NCI-H1694 (cell line): ENCODE results near the gene CIB2.

Experiments
- DNase-seq: peaks from one replicate; lab custom pipeline; 2025; lab: John Stamatoyannopoulos, UW

CIB2 gene

DNA sequence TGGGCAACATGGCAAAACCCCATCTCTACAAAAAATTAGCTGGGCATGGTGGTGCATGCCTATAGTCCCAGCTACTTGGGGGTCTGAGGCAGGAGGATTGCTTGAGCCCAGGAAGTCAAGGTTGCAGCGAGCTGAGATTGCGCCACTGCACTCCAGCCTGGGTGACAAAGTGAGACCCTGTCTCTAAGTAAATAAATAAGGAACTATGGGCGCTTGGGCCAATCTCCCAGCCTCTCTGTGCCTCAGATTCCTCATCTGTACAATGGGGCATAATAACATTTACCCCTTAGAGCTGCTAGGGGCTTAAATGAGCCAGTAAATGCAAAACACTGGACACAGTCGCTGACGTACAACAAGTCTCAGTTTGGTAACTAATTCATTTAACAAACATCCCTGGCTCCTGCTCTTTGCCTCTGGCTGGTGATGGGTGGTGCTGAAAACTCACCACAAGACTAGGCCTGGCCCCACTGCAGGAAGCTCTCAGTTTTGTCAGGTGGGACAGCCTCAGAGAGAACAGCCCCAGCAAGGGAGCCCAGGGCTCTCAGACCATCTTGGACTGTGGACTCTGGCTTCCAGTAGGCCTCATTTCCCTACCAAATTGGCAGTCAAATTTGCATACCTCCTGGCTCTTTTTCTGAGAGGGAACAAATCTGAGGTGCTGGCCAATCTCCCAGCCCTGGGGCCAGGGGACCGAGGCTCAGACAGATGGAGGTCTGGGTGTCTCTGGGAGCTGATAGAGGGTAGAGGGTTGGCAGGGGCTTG lies 47.4 kb downstream of the CIB2 start:
- DNase-seq = no peak

DNA sequence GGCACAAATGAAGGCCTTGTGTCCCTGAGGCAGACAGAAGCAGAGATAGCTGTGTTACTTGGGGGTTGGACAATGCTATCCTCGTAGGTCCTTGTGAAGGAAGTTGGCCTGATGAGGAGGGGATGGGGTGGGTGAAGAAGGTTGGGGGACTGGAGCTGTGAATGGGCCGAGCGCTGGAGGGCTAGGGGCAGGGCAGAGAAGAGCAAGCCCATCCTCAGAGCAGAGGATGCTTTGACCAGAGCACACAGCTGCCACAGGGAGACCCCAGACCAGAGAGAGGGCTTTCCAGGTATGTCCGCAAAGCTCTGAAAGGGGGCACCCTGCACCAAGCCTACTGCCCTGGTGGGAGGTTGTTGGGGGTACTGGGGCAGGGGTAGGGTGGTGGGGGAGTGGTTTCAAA lies 48.1 kb downstream of the CIB2 start:
- DNase-seq = no peak

DNA sequence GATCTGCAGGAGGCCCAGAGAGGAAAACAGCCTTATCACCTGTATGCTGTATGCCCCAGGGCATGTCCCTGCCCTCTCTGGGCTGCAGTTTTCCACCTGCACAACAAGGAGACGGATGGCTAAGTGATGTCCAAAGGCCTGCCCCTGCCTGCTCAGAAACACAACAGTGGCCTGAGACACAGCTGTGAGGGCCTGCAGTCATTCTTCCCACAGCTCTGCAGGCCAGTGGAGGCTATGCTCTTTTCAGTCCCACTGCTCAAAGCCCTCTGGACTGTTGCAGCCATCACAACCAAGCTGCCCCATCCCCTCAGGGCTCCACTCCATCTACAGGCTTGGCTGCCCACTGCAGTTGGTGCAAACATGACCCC lies 48.5 kb downstream of the CIB2 start:
- no peak for DNase-seq

DNA sequence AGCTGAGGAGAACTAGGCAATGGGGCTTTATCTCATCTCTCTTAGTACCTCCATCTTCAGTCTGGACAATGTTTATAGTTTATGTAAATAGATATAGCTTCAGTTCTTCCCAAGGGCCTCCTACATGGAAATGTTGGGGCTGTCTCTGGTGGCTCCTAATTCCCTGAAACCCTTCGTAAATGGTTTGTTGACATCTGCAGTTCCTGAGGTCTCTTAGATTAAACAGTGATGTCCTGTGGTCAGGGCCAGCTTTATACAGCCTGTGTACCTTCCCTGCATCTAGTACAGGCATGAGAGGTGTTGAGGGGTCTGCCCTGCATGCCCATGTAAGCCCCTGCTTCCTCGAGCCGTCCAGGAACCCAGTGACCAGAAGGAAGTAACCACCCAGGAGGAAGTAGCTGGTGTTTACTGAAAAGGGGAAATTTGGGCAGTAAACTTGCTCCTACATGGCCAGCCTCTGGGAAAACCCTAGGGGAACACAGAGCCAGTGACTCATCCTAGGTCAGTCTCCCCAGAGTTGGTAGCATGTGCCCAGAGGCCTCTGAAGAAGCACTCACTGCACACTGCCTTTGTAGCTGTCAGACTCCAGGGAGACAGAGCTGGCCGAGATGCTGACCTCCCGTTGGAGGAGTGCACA lies 49.0 kb downstream of the CIB2 start:
- no peak for DNase-seq

DNA sequence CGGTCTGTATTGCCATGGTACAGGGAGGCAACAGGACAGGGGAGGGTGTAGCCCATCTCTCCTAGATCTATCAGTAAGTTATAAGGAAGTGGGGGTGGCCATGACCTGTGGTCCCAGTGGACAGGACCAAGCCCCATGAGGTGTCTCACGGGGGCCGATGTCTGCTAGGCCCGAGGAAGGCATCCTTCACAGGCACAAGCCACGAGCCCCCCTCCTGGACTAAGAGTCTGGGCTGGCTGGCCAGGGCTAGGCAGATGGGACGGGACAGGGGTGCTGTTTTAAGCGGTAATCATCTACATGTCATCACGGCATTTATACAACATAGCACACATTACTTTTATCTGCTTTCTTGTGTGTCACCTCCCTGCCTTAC lies 51.2 kb downstream of the CIB2 start:
- DNase-seq = no peak

DNA sequence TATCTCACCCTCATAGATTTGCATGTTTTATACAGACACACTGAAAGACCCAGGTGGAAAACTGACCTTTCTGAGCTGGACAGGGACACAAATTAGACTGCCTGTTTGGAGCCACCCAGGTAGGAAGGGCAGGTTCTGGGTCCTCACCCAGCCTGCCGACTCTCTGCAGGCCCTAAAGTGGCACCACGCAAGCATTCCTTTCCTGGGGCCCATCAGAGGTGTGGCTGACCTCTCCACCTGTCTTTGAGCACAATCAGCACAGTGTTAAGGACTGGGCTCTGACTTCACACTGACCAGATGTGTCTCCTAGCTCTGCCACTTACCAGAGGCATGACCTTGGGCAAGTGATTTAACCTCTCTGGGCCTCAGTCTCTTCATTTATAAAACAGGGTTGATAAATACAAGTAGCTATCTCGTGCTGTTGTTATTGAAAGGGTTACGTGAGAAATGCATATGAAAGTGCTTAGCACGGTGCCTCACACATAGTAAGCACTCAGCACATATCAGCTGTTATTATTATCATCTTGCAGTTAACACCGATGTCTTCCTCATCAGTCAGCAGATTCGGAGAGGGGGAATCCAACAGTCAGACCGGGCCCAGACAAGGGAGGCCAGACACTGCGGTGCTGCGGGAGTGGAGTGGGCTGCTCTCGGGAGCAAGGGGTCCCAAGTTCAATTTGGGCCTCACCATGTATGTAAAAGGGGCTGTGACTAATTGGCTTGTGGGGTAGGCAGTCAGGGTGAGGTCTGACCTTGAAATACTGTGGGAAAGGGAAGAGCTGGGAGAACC lies 51.8 kb downstream of the CIB2 start:
- DNase-seq = no peak

DNA sequence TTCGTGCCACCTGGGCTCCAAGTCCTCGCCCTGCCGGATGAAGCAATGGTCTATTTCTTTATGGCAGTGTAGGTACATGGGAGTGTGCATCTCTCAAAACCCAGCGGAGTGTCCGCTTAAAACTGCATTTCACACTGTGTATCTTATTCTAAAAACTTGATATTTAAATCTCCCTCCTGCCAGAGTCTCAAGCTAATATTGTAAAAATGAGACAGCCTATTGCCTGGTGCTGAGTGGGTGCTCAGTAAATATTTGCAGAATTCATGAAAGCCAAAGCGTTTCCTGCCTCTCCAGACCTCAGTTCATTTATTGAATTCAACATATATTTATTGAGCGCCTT lies 53.4 kb downstream of the CIB2 start:
- no peak for DNase-seq

DNA sequence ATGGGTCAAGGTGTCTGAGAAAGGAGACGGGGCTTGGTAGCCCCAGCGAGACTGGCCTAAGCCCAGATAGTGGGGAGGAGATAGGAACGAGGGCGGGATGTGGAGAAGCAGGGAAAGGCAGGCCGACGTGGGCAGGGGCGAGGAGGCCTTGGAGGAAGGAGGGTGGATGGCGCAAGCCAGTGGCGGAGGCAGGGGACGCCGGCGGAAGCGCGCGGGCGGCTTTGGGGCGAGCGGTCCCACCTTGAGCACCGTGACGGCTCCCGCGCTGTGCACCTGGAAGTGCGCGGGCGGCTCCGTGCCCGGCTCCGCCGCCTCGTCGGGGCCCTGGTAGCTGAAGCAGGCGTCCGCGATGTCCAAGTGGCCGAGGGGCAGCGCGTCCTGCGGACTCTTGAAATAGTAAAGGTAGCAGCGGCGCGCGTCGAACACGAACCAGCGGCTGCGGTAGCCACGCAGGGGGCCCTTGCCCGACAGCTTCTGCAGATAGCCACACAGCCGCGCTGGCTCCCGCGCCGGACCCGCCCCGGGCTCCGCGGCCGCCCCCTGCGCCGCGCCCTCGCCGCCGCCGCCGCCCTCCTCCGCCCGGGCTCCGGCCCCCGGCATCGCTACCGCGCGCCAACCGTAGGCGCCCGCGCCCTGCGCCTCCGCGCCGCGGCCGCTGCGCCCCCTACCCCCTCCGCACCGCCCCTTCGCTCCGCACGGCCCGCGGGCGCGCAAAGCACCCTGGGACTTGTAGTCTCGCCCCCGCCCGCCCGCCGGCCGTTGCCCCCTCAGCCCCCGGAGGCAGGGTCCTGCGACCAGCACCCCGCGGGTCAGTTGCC lies 54.0 kb downstream of the CIB2 start, which contains the start of gene TBC1D2B:
Gene TBC1D2B (minus strand): TSS at position 659 of the 818 bp plus-strand sequence. CDS start 59 bp downstream, at position 600.
- no peak for DNase-seq

DNA sequence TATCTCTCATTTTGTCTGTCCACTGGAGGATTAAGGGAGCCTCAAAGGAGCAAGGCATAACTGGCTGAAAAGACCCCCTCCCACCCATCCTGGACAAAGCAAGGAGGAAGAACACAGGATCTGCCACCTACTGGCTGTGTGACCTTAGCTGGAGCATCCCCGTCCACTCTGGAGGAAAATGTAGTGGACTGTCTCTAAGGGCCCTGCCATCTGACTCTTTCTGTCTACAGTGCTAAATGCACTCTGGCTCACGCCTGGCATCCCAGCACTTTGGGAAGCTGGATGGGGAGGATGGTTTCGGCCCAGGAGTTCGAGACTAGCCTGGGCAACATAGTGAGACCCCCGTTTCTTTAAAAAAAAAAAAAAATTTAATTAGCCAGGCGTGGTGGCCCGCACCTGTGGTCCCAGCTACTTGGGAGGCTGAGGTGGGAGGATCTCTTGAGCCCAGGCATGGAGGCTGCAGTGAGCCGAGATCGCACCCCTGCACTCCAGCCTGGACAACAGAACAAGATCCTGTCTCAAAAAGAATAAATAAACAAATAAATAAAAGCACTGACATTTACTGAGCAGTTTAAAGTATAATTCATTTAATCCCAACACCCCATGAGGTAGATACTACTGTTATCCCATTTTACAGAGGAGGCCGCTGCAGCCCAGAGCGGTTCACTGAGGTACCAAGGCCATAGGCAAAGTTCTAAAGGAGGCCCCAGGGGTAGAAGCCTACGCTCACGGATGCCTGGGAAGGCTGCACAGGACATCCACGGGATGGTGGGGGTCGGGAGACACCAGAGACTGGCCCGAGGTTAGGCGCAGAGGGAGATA lies 54.8 kb downstream of the CIB2 start:
- no peak for DNase-seq

DNA sequence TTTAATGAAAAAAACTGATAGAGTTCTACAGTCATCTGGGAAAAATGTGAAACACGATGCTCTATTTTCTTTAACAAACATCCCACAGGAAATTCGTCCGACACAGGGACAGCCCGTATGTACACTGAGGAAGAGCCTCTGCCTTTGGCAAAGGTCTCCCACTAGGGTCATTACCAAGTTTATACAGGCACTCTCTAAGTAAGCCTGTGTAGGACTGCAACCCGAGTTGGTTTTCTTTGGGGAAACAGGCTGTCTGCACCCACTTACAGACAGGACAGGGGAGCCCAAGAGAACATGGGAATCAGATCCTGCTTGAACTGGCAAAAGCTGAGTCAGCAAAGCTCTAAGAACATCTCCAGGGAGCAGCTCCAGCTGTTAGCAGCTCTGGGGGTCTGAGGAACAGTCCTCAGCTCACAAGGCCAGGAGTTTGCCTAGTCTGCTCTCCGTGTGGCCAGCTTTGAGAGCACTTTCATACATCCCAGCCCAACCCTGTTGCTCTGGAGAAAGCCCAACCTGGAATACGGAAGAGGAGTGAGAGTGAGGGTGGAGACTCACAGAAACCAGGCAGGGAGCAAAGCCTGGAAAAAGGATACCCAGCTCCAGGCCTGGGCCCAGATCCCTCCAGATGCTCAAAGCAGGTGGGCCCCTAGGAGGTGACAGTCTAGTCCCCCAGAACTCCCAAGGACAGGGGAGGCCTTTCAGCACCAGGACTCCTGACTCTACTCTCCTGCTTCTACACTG lies 55.6 kb downstream of the CIB2 start:
- peak; percentile 23 for DNase-seq

DNA sequence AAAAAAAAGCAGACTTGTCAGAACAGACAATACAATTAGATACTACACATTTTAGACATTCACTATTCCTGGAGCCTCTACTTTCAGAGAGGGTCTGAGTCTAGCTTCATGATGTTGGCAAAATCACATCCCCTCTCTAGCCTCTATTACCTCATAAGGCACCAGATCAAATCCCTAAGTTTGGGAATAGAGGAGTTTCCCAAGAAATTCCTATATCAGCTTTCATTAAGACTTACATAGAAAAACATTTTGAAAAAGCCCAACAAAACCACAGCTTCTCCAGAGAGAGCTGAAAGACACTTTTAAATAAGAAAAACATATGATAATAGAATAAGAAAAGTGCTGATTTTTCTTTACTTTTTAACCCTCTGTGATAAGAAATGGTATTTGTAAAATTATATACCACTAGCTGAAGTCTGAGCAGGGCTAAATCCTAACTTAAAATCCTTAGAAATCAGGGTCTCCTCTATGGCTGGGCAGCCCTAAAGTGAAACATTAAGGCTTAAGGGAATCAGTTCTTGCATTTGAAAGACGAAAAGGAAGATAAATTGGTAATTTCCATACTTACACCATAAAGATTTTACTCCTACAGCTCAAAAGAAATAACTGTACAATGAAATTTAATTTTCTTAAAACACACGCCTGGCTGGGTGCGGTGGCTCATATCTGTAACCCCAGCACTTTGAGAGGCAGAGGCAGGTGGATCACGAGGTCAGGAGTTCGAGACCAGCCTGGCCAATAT lies 58.0 kb downstream of the CIB2 start:
- no peak for DNase-seq

DNA sequence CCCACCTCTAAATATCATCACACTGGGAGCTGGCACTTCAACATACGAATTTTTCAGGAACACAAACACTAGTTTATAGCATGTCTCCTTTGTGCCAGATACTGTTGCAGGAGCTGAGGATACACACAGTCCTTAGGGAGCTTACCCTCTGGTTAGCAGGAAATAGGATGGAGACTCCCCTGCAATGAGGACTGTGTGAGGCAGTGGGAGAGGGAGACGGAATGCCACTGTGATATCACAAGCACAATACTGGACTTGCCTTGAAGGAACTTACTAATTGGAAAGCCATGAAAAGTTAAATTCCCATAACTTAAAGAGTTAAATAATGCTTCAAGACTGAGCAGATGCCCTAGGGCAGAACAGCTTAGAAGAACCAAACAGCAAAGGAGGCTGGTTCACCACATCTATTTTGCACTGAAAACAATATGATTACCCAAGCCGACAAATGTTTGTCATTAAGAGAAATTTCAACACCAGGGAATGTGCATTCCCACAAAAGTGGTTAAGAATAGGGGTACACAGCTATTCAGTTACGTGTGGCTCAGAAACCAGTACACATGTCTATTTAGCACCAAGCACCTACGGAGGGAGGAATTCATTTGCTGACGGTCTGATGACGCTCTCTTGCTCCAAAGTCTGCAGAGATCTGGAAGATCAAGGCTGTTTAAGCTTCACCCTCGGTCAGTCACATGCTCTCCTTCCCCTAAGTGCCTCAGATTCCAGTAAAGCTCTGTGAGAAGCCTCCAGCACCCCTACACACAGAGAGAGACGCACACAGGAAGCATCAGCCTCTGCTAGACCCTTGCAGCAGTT lies 59.0 kb downstream of the CIB2 start:
- no peak for DNase-seq

DNA sequence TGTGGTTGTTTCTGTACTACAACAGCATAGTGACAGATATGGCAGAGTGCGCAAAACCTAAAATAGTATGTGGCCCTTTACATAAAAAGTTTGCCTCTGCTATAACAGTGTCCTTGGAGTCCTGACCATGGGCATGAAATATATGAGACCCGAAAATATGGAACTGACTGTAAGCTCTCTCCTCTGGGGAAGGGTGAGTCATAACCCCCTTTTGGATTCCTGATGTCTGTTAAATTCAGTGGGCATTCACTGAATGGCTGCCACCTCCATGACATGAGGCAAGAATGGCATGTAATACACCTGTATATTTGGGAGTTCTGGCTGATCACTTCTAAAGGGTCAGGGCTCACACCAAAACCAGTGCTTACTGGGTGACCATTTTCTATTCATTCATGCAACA lies 59.9 kb downstream of the CIB2 start:
- DNase-seq = no peak

DNA sequence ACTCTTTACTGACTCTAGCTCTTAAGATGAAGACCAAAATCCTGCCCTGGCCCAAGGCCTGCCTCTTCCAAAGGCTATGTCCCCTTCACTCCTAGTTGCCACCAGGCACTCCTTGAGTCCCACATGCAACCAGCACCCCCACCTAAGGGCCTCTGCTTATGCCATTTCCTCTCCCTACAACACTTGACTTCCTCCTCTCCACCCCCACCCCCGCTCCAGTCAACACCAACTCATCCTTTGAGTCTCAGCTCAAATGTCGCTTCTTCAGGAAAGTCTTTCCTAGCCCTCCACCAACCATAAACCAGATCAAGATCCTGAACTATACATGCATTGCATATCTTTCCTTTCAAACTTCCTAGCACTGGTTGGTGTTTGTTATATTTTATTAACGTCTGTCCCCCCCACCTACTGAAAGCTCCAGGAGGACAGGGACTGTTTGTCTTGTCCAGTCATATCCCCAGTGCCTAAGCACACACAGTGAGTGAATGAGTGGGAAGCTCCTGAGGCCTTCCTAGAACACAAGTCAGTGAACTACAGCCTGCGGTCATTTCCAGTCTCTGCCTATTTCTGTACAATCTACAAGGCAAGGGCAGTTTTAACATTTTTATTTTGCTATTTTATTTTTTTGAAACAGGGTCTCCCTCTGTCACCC lies 61.1 kb downstream of the CIB2 start:
- DNase-seq = no peak

DNA sequence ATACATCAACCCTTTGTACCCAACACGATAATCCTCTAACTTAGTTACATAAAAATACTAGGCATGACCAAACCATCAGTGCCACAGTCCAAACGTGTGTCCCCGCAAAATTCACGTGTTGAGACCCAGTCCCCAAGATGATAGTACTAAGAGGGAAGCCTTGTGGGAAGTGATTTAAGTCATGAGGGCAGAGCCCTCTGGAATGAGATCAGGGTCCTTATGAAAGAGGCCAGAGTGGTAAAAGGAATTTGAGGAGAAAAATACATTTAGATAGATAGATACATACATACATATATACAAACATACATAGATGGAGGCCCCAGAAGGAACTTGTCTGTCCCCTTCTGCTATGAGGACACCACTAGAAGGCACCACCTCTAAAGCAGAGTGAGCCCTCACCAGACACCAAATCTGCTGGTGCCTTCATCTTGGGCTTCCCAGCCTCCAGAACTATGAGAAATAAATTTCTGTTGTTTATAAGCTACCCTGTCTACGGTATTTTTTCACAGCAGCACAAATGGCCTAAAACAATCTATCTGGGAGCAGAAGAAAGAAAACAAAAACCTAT lies 61.7 kb downstream of the CIB2 start:
- no peak for DNase-seq

DNA sequence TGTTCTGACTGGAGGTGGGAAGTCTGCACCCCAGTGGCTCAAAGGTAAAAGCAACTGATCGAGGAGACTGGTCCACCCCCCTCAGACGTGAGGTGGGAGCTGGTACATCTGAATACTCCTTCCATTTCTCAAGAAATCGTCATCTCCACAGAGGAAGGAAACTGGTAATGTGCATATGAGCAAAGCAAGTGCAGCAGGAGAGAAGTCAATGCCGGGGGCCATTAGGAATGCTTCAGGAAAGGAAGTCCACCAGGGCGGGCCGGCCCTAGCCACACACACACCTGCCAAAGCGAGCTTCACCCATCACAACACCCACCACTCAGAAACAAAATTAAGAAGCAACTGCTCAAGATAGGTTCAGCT lies 62.2 kb downstream of the CIB2 start:
- DNase-seq = no peak

DNA sequence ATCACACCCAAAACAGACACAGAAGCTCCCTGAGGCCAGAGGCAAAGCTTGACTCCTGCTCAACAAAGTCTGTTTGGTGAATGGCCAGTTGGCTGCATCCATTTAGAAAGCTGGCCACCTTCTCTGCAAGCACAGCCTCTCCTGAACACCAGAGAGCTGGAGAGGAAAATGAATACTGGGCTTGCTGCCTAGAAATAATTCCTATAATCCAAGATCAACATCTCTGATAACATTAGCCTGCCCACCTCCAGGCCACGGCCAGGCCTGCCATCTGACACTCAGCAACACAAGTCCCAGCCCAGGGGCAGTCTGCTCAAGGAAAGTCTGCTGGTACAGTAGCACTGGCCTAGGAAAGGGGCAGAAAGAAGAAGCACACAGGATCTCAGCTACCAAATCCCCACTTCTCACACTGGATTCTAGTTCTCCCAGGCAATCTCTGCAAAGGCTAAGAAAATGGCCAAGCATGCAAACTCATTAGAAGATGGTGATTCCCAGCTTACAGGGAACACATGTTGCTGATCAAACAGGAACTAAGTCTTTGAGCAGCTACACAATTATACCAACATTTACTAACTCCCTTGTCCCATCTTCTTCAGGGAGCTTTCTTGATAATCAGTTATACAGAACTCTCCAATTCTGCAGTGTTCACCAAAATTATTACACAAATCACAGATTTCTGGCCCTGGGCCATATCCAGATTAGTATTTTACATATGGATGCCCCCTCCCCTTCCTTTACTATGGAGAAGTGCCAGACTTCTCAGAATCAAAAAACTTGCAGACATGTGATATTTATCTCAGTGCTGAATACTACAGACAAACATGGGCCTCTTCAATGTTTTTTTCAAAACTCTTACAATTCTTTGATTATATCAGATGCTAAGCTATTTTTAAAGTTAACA lies 63.7 kb downstream of the CIB2 start:
- no peak for DNase-seq
